OCI-LY3 (cell line): ENCODE results near the gene LAMA3.

Source experiments
- CTCF ChIP-seq: fragments of 200-600, 300-600 bp; sonication (generic); IDR thresholded peaks from 2 replicates; pipeline ENCODE4 v1.5.1; 2014; ENCODE audit warnings: antibody characterized with exemption, low read length, low read depth
- EZH2phosphoT487 ChIP-seq: fragments of 200-600 bp; shearing (Covaris generic); IDR thresholded peaks from 2 replicates; pipeline ENCODE4 v1.6.1; 2018; ENCODE audit warnings: antibody characterized with exemption, mixed run types, low read depth

GRCh38 chr18:23758281-23758680 is 69.0 kb downstream of the LAMA3 start:
- TF ChIP-seq CTCF (no peak), EZH2phosphoT487 (no peak)
